ENCODE results near the gene PLEK. TPM values are rescaled to one million over a fixed set of nuclear protein-coding genes. Genes with fewer than 3 reads are reported as not detected.

PLEK gene
- total and polyA plus RNA-seq, 10 of the 15 experiments (the other 5 are each of a cell fraction or from before 2014, with no cell fraction given), result 229 to 804 (median 362) TPM

- peaks cover 2% of the 10 kb centered on the region; the same call in 1 of the 3 replicates for H3K9me3 ChIP-seq (replicated peaks; ENCODE audit: control insufficient read depth, insufficient read depth, low read length)
- H3K9ac ChIP-seq (ENCODE audit: control insufficient read depth, insufficient read depth, low read length), result no peak overlapping the region
- DNase-seq (ENCODE audit: low read depth, low spot score) (no peak), FAIRE-seq (no peak), ATAC-seq (no peak)
- no peak overlapping the region for H2AFZ ChIP-seq (ENCODE audit: control insufficient read depth, low read depth, low read length)
- ChIA-PET POLR2A (interaction anchor here (0.6 to 10.7 kb wide), 9 partner anchors 10 to 50 kb away, joined by 3 to 70 read pairs (median 3); no protein-coding TSS in a partner anchor), CTCF (interaction anchor here (0.9 to 9.7 kb wide), 6 partner anchors 11 to 55 kb away, joined by 3 to 87 read pairs (median 4); no protein-coding TSS in a partner anchor), SMC1A (ENCODE audit: uncharacterized antibody, unreplicated experiment) (interaction anchor here (1.0 to 11.3 kb wide), 7 partner anchors 9 to 44 kb away, joined by 3 to 207 read pairs (median 30); no protein-coding TSS in a partner anchor), RAD21 (ENCODE audit: unreplicated experiment) (interaction anchor here (0.9 to 9.8 kb wide), 5 partner anchors 10 to 29 kb away, joined by 3 to 147 read pairs (median 4); no protein-coding TSS in a partner anchor)
- H3K4me3 ChIP-seq, result no peak overlapping the region
- no peaks in the 10 kb centered on the region for H3K79me2 ChIP-seq (ENCODE audit: control insufficient read depth, insufficient read depth, low read length)
- no peak overlapping the region for H3K27ac ChIP-seq (ENCODE audit: control insufficient read depth, insufficient read depth)
- in situ Hi-C loops (cut with MboI) (no loop called here), intact Hi-C loops (cut with micrococcal nuclease; ENCODE audit: unreplicated experiment) (no loop called here)
- no peaks in the 10 kb centered on the region for H3K36me3 ChIP-seq (ENCODE audit: control insufficient read depth in 2 of 2, insufficient read depth in 2 of 2, low read length in 1 of 2)
- no peaks in the 10 kb centered on the region; a peak in 1 of 4 replicates for H3K27me3 ChIP-seq (replicated peaks in 1 of 2; ENCODE audit: control insufficient read depth in 2 of 2, insufficient read depth in 2 of 2, low read length in 1 of 2)
- H3K4me1 ChIP-seq (ENCODE audit: control insufficient read depth, insufficient read depth, low read length), result peaks cover 37% of the 10 kb centered on the region
- BruUV-seq (replicated peaks), result no TSS peak
- H3K4me2 ChIP-seq (ENCODE audit: control insufficient read depth, insufficient read depth), result no peak overlapping the region
- no peaks in the 10 kb centered on the region for H4K20me1 ChIP-seq (ENCODE audit: control insufficient read depth, insufficient read depth)
- TF ChIP-seq PRDM15 (CRISPR knock-in tag; IDR thresholded peaks at IDR 0.05) (no peak), JUND (IDR thresholded peaks at IDR 0.05; ENCODE audit: low read depth, low read length) (no peak), MAX (IDR thresholded peaks at IDR 0.05; ENCODE audit: low read depth, low read length) (no peak), ZNF207 (IDR thresholded peaks at IDR 0.05; ENCODE audit: borderline replicate concordance) (no peak), BCLAF1 (IDR thresholded peaks at IDR 0.05) (no peak), RUNX3 (IDR thresholded peaks at IDR 0.05; ENCODE audit: low read length) (no peak), MTA3 (IDR thresholded peaks at IDR 0.05; ENCODE audit: borderline replicate concordance, low read length) (no peak), ZNF384 (IDR thresholded peaks at IDR 0.05; ENCODE audit: borderline replicate concordance, low read depth, low read length) (no peak), ZBED1 (IDR thresholded peaks at IDR 0.05; ENCODE audit: borderline replicate concordance) (no peak), SUZ12 (IDR thresholded peaks at IDR 0.05; ENCODE audit: unreplicated experiment) (no peak), POLR2A (IDR thresholded peaks at IDR 0.05; ENCODE audit: low read depth, low read length) (no peak), RAD21 (IDR thresholded peaks at IDR 0.05; ENCODE audit: insufficient read depth, low read depth, low read length) (no peak), ELK1 (IDR thresholded peaks at IDR 0.05; ENCODE audit: low read depth, low read length) (no peak), SUPT20H (IDR thresholded peaks at IDR 0.05; ENCODE audit: borderline replicate concordance, control insufficient read depth, low read depth, low read length) (no peak), TARDBP (IDR thresholded peaks at IDR 0.05; ENCODE audit: borderline replicate concordance) (no peak), MYB (IDR thresholded peaks at IDR 0.05; ENCODE audit: borderline replicate concordance, low read depth, low read length) (no peak)
These were observed 50.4 kb downstream of the PLEK start for GRCh38 chr2:68415521-68415920.

Measured in GM12878 (cell line).